GM12878 (cell line): Measurements from ENCODE around the gene TROAP. TPM values are rescaled to one million over a fixed set of nuclear protein-coding genes. Genes with fewer than 3 reads are reported as not detected.

Experiments
- ATAC-seq: fragments of 200-7000 bp; cut with Tn5 transposase; 3 replicates; pipeline ENCODE4 v1.9.1; 2020; ENCODE audit warnings: mild to moderate bottlenecking, moderate library complexity
- BruUV-seq: library from RNA; stranded (reverse); fragments of 400-500 nt; replicated peaks from 2 replicates; lab custom pipeline; 2021; lab: Mats Ljungman, UMichigan
- CTCF ChIA-PET: fragments of 300-600 bp; sonication (Branson Sonifier 250); formaldehyde crosslinking; extraction: SDS; loops from one replicate; lab custom pipeline; 2021; ENCODE audit warnings: inconsistent platforms; lab: Yijun Ruan, JAX
- POLR2A ChIA-PET: fragments of 350-600 bp; formaldehyde crosslinking; extraction: SDS; loops from one replicate; lab custom pipeline; 2021; ENCODE audit warnings: inconsistent platforms; lab: Charles Lee
- RAD21 ChIA-PET: fragments of 300-600 bp; sonication (Branson Sonifier 250); formaldehyde crosslinking; loops from one replicate; lab custom pipeline; 2023; ENCODE audit warnings: antibody characterized with exemption; ENCODE audit not compliant: unreplicated experiment; lab: Charles Lee
- SMC1A ChIA-PET: fragments of 300-600 bp; sonication (Branson Sonifier 250); formaldehyde crosslinking; loops from one replicate; lab custom pipeline; 2023; ENCODE audit not compliant: unreplicated experiment, uncharacterized antibody; lab: Charles Lee
- DNase-seq: peaks from one replicate; pipeline ENCODE4 v3.0.0-alpha.2; 2011; ENCODE audit warnings: low read depth, low spot score
- FAIRE-seq: peaks from 3 replicates; lab custom pipeline; 2011; peaks lifted over from hg19 to GRCh38; lab: Jason Lieb, UNC
- H2AFZ ChIP-seq: 2 replicates; pipeline ENCODE4 v1.6.0; 2011; ENCODE audit warnings: low read depth, low read length, control low read depth; ENCODE audit not compliant: control insufficient read depth
- H3K27ac ChIP-seq: 2 replicates; pipeline ENCODE4 v1.5.1; 2011; ENCODE audit warnings: control low read depth; ENCODE audit not compliant: control insufficient read depth, insufficient read depth
- H3K27me3 ChIP-seq, 2 experiments: replicated peaks in 1 of 2; 2 replicates each; pipeline versions ENCODE4 v1.6.0 to v1.6.1; 2011; ENCODE audit warnings: low read length in 1 of 2; ENCODE audit not compliant: control insufficient read depth in 2 of 2, insufficient read depth in 2 of 2
- H3K36me3 ChIP-seq, 2 experiments: 2 replicates each; pipeline ENCODE4 v1.5.1; 2011; ENCODE audit warnings: low read length in 1 of 2; ENCODE audit not compliant: control insufficient read depth in 2 of 2, insufficient read depth in 2 of 2
- H3K4me1 ChIP-seq: 2 replicates; pipeline ENCODE4 v1.6.1; 2011; ENCODE audit warnings: mild to moderate bottlenecking, low read length, moderate library complexity, mixed read lengths; ENCODE audit not compliant: control insufficient read depth, insufficient read depth
- H3K4me2 ChIP-seq: 2 replicates; pipeline ENCODE4 v1.6.0; 2011; ENCODE audit warnings: control low read depth; ENCODE audit not compliant: control insufficient read depth, insufficient read depth
- H3K4me3 ChIP-seq: fragments of 200-600 bp; sonication (generic); 2 replicates; pipeline ENCODE4 v1.5.1; 2016
- H3K79me2 ChIP-seq: 2 replicates; pipeline ENCODE4 v1.6.0; 2011; ENCODE audit warnings: low read length; ENCODE audit not compliant: control insufficient read depth, insufficient read depth
- H3K9ac ChIP-seq: 2 replicates; pipeline ENCODE4 v1.8.0; 2011; ENCODE audit warnings: low read length, control low read depth, mixed read lengths; ENCODE audit not compliant: control insufficient read depth, insufficient read depth
- H3K9me3 ChIP-seq: replicated peaks from 3 replicates; pipeline ENCODE4 v1.5.1; 2011; ENCODE audit warnings: mild to moderate bottlenecking, low read length; ENCODE audit not compliant: control insufficient read depth, insufficient read depth
- H4K20me1 ChIP-seq: 2 replicates; pipeline ENCODE4 v1.6.0; 2011; ENCODE audit not compliant: control insufficient read depth, insufficient read depth
- CBX3 ChIP-seq: fragments of 200-600 bp; sonication (generic); IDR thresholded peaks from 2 replicates; pipeline ENCODE4 v1.6.1; 2016; ENCODE audit warnings: low read depth, borderline replicate concordance
- MXI1 ChIP-seq: fragments of 150-350 bp; IDR thresholded peaks from 2 replicates; pipeline ENCODE4 v1.6.1; 2011; ENCODE audit warnings: low read depth, mild to moderate bottlenecking, inconsistent platforms, low read length, improper control_type of control experiment
- SIN3A ChIP-seq: IDR thresholded peaks from 2 replicates; pipeline ENCODE4 v1.6.1; 2012; ENCODE audit warnings: low read depth, low read length, improper control_type of control experiment
- WGBS: methylation state at CpG from one replicate; pipeline ENCODE4 v1.1.6; 2016; ENCODE audit warnings: low lambda C conversion rate; ENCODE audit not compliant: insufficient replicate concordance, insufficient coverage; ENCODE audit errors: missing lambda C conversion rate; 5-methylcytosine and 5-hydroxymethylcytosine counted together
- in situ Hi-C: fragments of 300-500 bp; cut with MboI; formaldehyde crosslinking; loops from 9 replicates; pipeline ENCODE4 v1.14.3; 2018; ENCODE audit warnings: mixed read lengths
- intact Hi-C: fragments of 100-400 bp; cut with micrococcal nuclease; formaldehyde crosslinking; loops from one replicate; pipeline ENCODE4 v1.14.2; 2022; ENCODE audit not compliant: unreplicated experiment
- polyA plus RNA-seq, 11 experiments: library from polyadenylated mRNA; depleted of rRNA in 4 of 11; unstranded in 6 of 11; stranded (reverse) in 5 of 11; fragments of >200 nt; fragmentation: Nextera tagmentation in 4 of 11; fragmentation: Illumina TruSeq in 1 of 11; extraction: Ambion mirVana in 4 of 11; extraction: Trizol in 1 of 11; gene quantifications; 1 replicate in 1 of 11; 2 replicates in 10 of 11; pipeline versions ENCODE4 v1.2.1 to v1.2.3, GENCODE V29; 2011 to 2016; ENCODE audit warnings: inconsistent platforms in 2 of 11, missing spikeins in 2 of 11, low read depth in 1 of 11
- total RNA-seq, 4 experiments: library from RNA; depleted of rRNA in 3 of 4; stranded (reverse); fragments of >200 nt in 3 of 4; fragmentation: Illumina TruSeq in 1 of 4; extraction: Trizol in 1 of 4; gene quantifications; 2 replicates each; pipeline versions ENCODE4 v1.2.1 to v1.2.3, GENCODE V29; 2013 to 2021
- TF ChIP-seq, protein P1 (sequence below): fragments of 450-650 bp; IDR thresholded peaks from 2 replicates; pipeline ENCODE4 v1.6.1; 2017; ENCODE audit warnings: mild to moderate bottlenecking

The TROAP gene
- total and polyA plus RNA-seq, 10 of the 15 experiments (the other 5 are each of a cell fraction or from before 2014, with no cell fraction given) = 26.8 to 93.7 (median 52.6) TPM

GRCh38 chr12:49294086-49294803 lies 28.8 kb upstream of the TROAP start:
- TF ChIP-seq CBX3 (no peak), MXI1 (no peak), SIN3A (no peak)
- TF ChIP-seq, protein P1, sequence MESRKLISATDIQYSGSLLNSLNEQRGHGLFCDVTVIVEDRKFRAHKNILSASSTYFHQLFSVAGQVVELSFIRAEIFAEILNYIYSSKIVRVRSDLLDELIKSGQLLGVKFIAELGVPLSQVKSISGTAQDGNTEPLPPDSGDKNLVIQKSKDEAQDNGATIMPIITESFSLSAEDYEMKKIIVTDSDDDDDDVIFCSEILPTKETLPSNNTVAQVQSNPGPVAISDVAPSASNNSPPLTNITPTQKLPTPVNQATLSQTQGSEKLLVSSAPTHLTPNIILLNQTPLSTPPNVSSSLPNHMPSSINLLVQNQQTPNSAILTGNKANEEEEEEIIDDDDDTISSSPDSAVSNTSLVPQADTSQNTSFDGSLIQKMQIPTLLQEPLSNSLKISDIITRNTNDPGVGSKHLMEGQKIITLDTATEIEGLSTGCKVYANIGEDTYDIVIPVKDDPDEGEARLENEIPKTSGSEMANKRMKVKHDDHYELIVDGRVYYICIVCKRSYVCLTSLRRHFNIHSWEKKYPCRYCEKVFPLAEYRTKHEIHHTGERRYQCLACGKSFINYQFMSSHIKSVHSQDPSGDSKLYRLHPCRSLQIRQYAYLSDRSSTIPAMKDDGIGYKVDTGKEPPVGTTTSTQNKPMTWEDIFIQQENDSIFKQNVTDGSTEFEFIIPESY = no peak
- no peak for FAIRE-seq
- ChIA-PET POLR2A (interaction anchor here (1.1 to 1.7 kb wide), 2 partner anchors 29 to 39 kb away, joined by 3 to 4 read pairs; partner anchors contain the start of gene TROAP), CTCF (interaction anchor here (1.2 to 16.2 kb wide), 7 partner anchors 10 to 68 kb away, joined by 3 to 231 read pairs (median 7); partner anchors contain the start of genes DNAJC22 and TROAP), SMC1A (no interaction called here), RAD21 (interaction anchor here (1.2 to 2.4 kb wide), 3 partner anchors 48 to 64 kb away, joined by 3 to 6 read pairs (median 4); partner anchors contain the start of gene DNAJC22)
- no peaks in the 10 kb centered on the region for H3K36me3 ChIP-seq
- no peak for ATAC-seq
- H3K4me2 ChIP-seq = no peak overlapping the region
- DNase-seq = no peak
- no peaks in the 10 kb centered on the region for H3K9me3 ChIP-seq
- in situ Hi-C loops (no loop called here), intact Hi-C loops (no loop called here)
- H3K4me1 ChIP-seq = peaks cover 8% of the 10 kb centered on the region
- no peaks in the 10 kb centered on the region for H4K20me1 ChIP-seq
- H3K79me2 ChIP-seq = no peaks in the 10 kb centered on the region
- WGBS = 49% methylated on average over 8 of the region's 8 CpGs
- no peak overlapping the region for H3K27ac ChIP-seq
- H3K9ac ChIP-seq = no peak overlapping the region
- H2AFZ ChIP-seq = no peak overlapping the region
- no TSS peak for BruUV-seq
- peaks cover 19 to 20% of the 10 kb centered on the region in 2 experiments for H3K27me3 ChIP-seq
- H3K4me3 ChIP-seq = no peak overlapping the region
